Neural progenitor cell (in vitro differentiated cells): ENCODE measurements around the gene ASPHD1.
"Not testable (repeated sequence)": the region's sequence is repeated elsewhere in the genome, so short reads cannot be mapped to it uniquely, and the experiment has no call there.

Source experiments
- CTCF ChIP-seq: fragments of 200-600 bp; sonication (generic); IDR thresholded peaks from 2 replicates; pipeline ENCODE4 v1.5.1; 2017; ENCODE audit warnings: antibody characterized with exemption, mild to moderate bottlenecking
- EZH2 ChIP-seq: fragments of 200-600 bp; sonication (generic); IDR thresholded peaks from 2 replicates; pipeline ENCODE4 v1.6.1; 2017; ENCODE audit warnings: antibody characterized with exemption, mild to moderate bottlenecking, moderate library complexity
- EZH2phosphoT487 ChIP-seq: fragments of 200-600 bp; sonication (generic); IDR thresholded peaks from 2 replicates; pipeline ENCODE4 v1.6.1; 2017; ENCODE audit warnings: antibody characterized with exemption

- not testable (repeated sequence) for TF ChIP-seq CTCF, EZH2, EZH2phosphoT487
Observed at GRCh38 chr16:29909851-29910250, 9.6 kb downstream of the ASPHD1 start.
